IMR-90 (cell line): ENCODE data around the gene ATP2B2. TPM values are rescaled to one million over a fixed set of nuclear protein-coding genes. Genes with fewer than 3 reads are reported as not detected.

Source experiments
- ATAC-seq: fragments of 200-7000 bp; cut with Tn5 transposase; 2 replicates; pipeline ENCODE4 v1.9.1; 2020; ENCODE audit warnings: low read depth, mild to moderate bottlenecking, moderate library complexity
- BruUV-seq: library from RNA; stranded (reverse); fragments of 400-500 nt; replicated peaks from 2 replicates; lab custom pipeline; 2021; lab: Mats Ljungman, UMichigan
- CTCF ChIA-PET: fragments of 300-600 bp; formaldehyde crosslinking; extraction: SDS; loops from one replicate; lab custom pipeline; 2021; ENCODE audit warnings: antibody characterized with exemption; lab: Yijun Ruan, JAX
- POLR2A ChIA-PET: fragments of 300-600 bp; sonication (Branson Sonifier 250); formaldehyde crosslinking; loops from one replicate; lab custom pipeline; 2022; ENCODE audit warnings: antibody characterized with exemption; ENCODE audit not compliant: unreplicated experiment; lab: Charles Lee
- DNase-seq: peaks from one replicate; pipeline ENCODE4 v3.0.0; 2013
- H2AFZ ChIP-seq: replicated peaks from 2 replicates; pipeline ENCODE3; 2013; ENCODE audit warnings: low read length, mild to moderate bottlenecking; ENCODE audit not compliant: poor library complexity
- H2AK5ac ChIP-seq: 2 replicates; pipeline ENCODE4 v1.6.1; 2013; ENCODE audit warnings: low read depth, low read length, inconsistent platforms
- H2AK9ac ChIP-seq: replicated peaks from 2 replicates; pipeline ENCODE3; 2013; ENCODE audit warnings: mild to moderate bottlenecking, low read depth, low read length, moderate library complexity; ENCODE audit not compliant: poor library complexity
- H2BK120ac ChIP-seq: 2 replicates; pipeline ENCODE4 v1.6.1; 2013; ENCODE audit warnings: low read depth, low read length, inconsistent platforms
- H2BK15ac ChIP-seq: 3 replicates; pipeline ENCODE4 v1.6.1; 2013; ENCODE audit warnings: low read depth, low read length, inconsistent platforms
- H2BK20ac ChIP-seq: 2 replicates; pipeline ENCODE4 v1.6.1; 2013; ENCODE audit warnings: low read depth, mild to moderate bottlenecking, inconsistent platforms, low read length, moderate library complexity
- H2BK5ac ChIP-seq: 2 replicates; pipeline ENCODE4 v1.6.1; 2013; ENCODE audit warnings: mild to moderate bottlenecking, low read depth, low read length, inconsistent platforms; ENCODE audit not compliant: poor library complexity, severe bottlenecking
- H3K14ac ChIP-seq: replicated peaks from 2 replicates; pipeline ENCODE4 v1.6.1; 2013; ENCODE audit warnings: low read depth, low read length, inconsistent platforms
- H3K18ac ChIP-seq: 2 replicates; pipeline ENCODE4 v1.6.1; 2013; ENCODE audit warnings: low read depth, low read length, control low read depth
- H3K23ac ChIP-seq: 2 replicates; pipeline ENCODE4 v1.6.1; 2013; ENCODE audit warnings: low read depth, low read length, inconsistent platforms
- H3K27ac ChIP-seq: 2 replicates; pipeline ENCODE4 v1.5.1; 2013; ENCODE audit warnings: mild to moderate bottlenecking, control low read depth, low read length; ENCODE audit not compliant: insufficient read depth
- H3K27me3 ChIP-seq: 2 replicates; pipeline ENCODE4 v1.6.1; 2013; ENCODE audit warnings: low read length; ENCODE audit not compliant: control insufficient read depth, insufficient read depth
- H3K36me3 ChIP-seq: 2 replicates; pipeline ENCODE4 v1.6.1; 2013; ENCODE audit warnings: low read length, mixed read lengths; ENCODE audit not compliant: control insufficient read depth, insufficient read depth
- H3K4ac ChIP-seq: 2 replicates; pipeline ENCODE4 v1.6.1; 2013; ENCODE audit warnings: low read depth, low read length, inconsistent platforms
- H3K4me1 ChIP-seq: 2 replicates; pipeline ENCODE4 v1.6.1; 2013; ENCODE audit warnings: low read length, mixed read lengths; ENCODE audit not compliant: control insufficient read depth, insufficient read depth
- H3K4me2 ChIP-seq: 2 replicates; pipeline ENCODE4 v1.6.1; 2013; ENCODE audit warnings: low read depth, mild to moderate bottlenecking, control low read depth, low read length, moderate library complexity
- H3K4me3 ChIP-seq: 2 replicates; pipeline ENCODE4 v1.5.1; 2013; ENCODE audit warnings: low read depth, mild to moderate bottlenecking, control low read depth, low read length, moderate library complexity; ENCODE audit not compliant: insufficient read depth
- H3K56ac ChIP-seq: 2 replicates; pipeline ENCODE4 v1.6.1; 2013; ENCODE audit warnings: low read length, inconsistent platforms; ENCODE audit not compliant: insufficient read depth; ENCODE audit errors: extremely low read depth
- H3K79me1 ChIP-seq, 2 experiments: 2 replicates each; pipeline ENCODE4 v1.6.1; 2013; ENCODE audit warnings: low read length in 2 of 2, inconsistent platforms in 1 of 2, low read depth in 1 of 2
- H3K9ac ChIP-seq: 2 replicates; pipeline ENCODE4 v1.6.1; 2013; ENCODE audit warnings: low read depth, low read length, control low read depth
- H3K9me1 ChIP-seq: 2 replicates; pipeline ENCODE4 v1.6.1; 2013; ENCODE audit warnings: low read length, inconsistent platforms; ENCODE audit not compliant: insufficient read depth
- H3K9me3 ChIP-seq: 2 replicates; pipeline ENCODE4 v1.6.1; 2013; ENCODE audit warnings: low read length; ENCODE audit not compliant: control insufficient read depth, insufficient read depth
- H4K20me1 ChIP-seq: 2 replicates; pipeline ENCODE4 v1.6.1; 2013; ENCODE audit warnings: low read length, inconsistent platforms; ENCODE audit not compliant: insufficient read depth
- H4K5ac ChIP-seq: 2 replicates; pipeline ENCODE4 v1.6.1; 2013; ENCODE audit warnings: mild to moderate bottlenecking, low read depth, low read length, control low read depth
- H4K8ac ChIP-seq, 2 experiments: 2 replicates each; pipeline ENCODE4 v1.6.1; 2013; ENCODE audit warnings: low read depth in 2 of 2, low read length in 2 of 2, control low read depth in 1 of 2, inconsistent platforms in 1 of 2
- H4K91ac ChIP-seq: 2 replicates; pipeline ENCODE4 v1.6.1; 2013; ENCODE audit warnings: low read depth, low read length, inconsistent platforms; ENCODE audit not compliant: insufficient read depth
- CEBPB ChIP-seq: IDR thresholded peaks from 2 replicates; pipeline ENCODE4 v1.6.1; 2012; ENCODE audit warnings: low read depth, low read length, improper control_type of control experiment
- FOS ChIP-seq: fragments of 150-350 bp; IDR thresholded peaks from 2 replicates; pipeline ENCODE4 v1.6.1; 2016; ENCODE audit warnings: low read depth, low read length
- MAFK ChIP-seq: IDR thresholded peaks from 2 replicates; pipeline ENCODE4 v1.6.1; 2012; ENCODE audit warnings: low read depth, low read length, improper control_type of control experiment
- MXI1 ChIP-seq: IDR thresholded peaks from 2 replicates; pipeline ENCODE4 v1.6.1; 2012; ENCODE audit warnings: low read depth, mild to moderate bottlenecking, low read length, moderate library complexity, borderline replicate concordance
- SMC3 ChIP-seq: fragments of 150-350 bp; IDR thresholded peaks from 2 replicates; pipeline ENCODE4 v1.6.1; 2016; ENCODE audit warnings: low read depth, mild to moderate bottlenecking, antibody characterized with exemption, low read length, moderate library complexity
- WGBS, 2 experiments: methylation state at CpG; one replicate each; pipeline versions ENCODE4 v1.1.5 to v1.1.7; 2013; ENCODE audit warnings: missing lambda C conversion rate in 2 of 2; ENCODE audit not compliant: insufficient read length in 1 of 2; ENCODE audit errors: extremely low coverage in 2 of 2; 5-methylcytosine and 5-hydroxymethylcytosine counted together
- dilution Hi-C: fragments of 300-500 bp; cut with HindIII; formaldehyde crosslinking; loops from one replicate; pipeline ENCODE4 v1.14.3; 2018; ENCODE audit warnings: low sequenced_read_pairs; ENCODE audit not compliant: unreplicated experiment
- in situ Hi-C: fragments of 300-500 bp; cut with MboI; formaldehyde crosslinking; loops from 3 replicates; pipeline ENCODE4 v1.14.3; 2019; ENCODE audit warnings: low sequenced_read_pairs, inconsistent platforms, mixed read lengths
- intact Hi-C: fragments of 100-400 bp; cut with micrococcal nuclease; formaldehyde crosslinking; loops from 2 replicates; pipeline ENCODE4 v1.10.0; 2022
- polyA plus RNA-seq, 3 experiments: library from polyadenylated mRNA; depleted of rRNA; stranded (reverse); fragments of >200 nt; gene quantifications; 2 replicates each; pipeline ENCODE4 v1.2.3, GENCODE V29; 2012; ENCODE audit warnings: low replicate concordance in 1 of 3
- total RNA-seq: library from RNA; depleted of rRNA; stranded (reverse); fragments of >200 nt; gene quantifications from 2 replicates; pipeline ENCODE4 v1.2.3, GENCODE V29; 2012
- TF ChIP-seq, protein P1 (sequence below): fragments of 150-350 bp; IDR thresholded peaks from 2 replicates; pipeline ENCODE4 v1.6.1; 2017; ENCODE audit warnings: mild to moderate bottlenecking, antibody characterized with exemption, low read length, low read depth
- TF ChIP-seq, protein P2 (sequence below): conservative IDR thresholded peaks from 2 replicates; pipeline ENCODE4 v1.5.1; 2012; ENCODE audit warnings: mild to moderate bottlenecking, low read depth, low read length, improper control_type of control experiment

The ATP2B2 gene
- total and polyA plus RNA-seq, 2 of the 4 experiments (the other 2 are of a cell fraction), result under 0.01 to 0.02 TPM

DNA sequence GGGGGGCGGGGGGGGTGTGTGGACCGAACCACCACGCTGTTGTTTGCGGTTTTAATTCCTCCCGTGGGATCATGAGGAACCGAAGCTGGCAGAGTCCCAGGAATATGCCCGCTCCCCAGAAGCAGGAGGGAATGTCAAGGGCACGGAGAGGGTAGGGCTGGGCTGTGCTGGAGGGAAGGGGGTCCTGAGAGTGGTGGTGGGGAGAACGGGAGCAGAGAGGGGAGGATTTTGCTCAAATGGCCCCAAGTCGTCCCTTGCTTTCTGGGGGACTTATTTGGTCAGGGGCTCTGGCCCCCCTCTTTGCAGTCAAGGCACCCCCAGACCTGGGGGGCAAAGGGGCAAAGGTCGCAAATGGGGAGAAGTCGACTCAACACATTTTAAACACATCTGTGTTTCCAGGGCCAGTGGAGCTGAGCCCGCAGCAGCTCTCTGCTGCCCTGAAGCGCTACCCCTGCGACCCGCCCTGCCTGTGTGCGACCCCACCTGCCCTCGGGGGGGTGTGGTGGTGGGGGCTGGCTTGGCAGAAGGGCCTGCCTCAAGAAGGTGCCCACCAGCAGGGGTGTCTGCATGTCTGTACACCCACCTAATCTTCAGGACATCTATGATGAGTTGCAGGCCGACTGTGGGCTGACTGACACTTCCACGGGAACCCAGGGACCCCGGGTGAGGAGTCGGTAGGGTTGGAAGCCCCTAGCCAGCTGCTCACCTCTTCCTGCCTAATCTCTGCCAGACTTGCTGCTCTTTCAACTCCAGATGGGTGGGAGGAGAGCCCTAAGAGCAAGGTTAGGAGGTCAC is 602 bp upstream of the ATP2B2 start:
- POLR2A ChIA-PET, result no interaction called here
- CTCF ChIA-PET, result no interaction called here
- Histone ChIP-seq H2BK15ac (no peak overlapping the region), H4K5ac (no peak overlapping the region), H3K4me2 (no peak overlapping the region), H2AK5ac (no peak overlapping the region), H4K8ac (no peak overlapping the region), H3K4me1 (no peaks in the 10 kb centered on the region), H3K9me3 (no peaks in the 10 kb centered on the region), H3K79me1 (no peaks in the 10 kb centered on the region), H2BK5ac (no peak overlapping the region), H3K27me3 (peaks cover 63% of the 10 kb centered on the region), H3K9me1 (no peaks in the 10 kb centered on the region), H3K9ac (no peak overlapping the region), H2AFZ (no peak overlapping the region), H2BK120ac (no peak overlapping the region), H3K4ac (no peak overlapping the region), H2AK9ac (no peak overlapping the region), H4K91ac (no peak overlapping the region), H4K20me1 (no peaks in the 10 kb centered on the region), H3K14ac (no peak overlapping the region), H2BK20ac (no peak overlapping the region), H3K23ac (no peak overlapping the region), H3K56ac (no peak overlapping the region), H3K18ac (no peak overlapping the region), H3K36me3 (no peaks in the 10 kb centered on the region), H3K27ac (no peak overlapping the region), H3K4me3 (no peak overlapping the region)
- DNase-seq (no peak), ATAC-seq (no peak)
- dilution Hi-C loops, result no loop called here
- TF ChIP-seq, protein P1, sequence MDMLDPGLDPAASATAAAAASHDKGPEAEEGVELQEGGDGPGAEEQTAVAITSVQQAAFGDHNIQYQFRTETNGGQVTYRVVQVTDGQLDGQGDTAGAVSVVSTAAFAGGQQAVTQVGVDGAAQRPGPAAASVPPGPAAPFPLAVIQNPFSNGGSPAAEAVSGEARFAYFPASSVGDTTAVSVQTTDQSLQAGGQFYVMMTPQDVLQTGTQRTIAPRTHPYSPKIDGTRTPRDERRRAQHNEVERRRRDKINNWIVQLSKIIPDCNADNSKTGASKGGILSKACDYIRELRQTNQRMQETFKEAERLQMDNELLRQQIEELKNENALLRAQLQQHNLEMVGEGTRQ, result no peak
- TF ChIP-seq, protein P2, sequence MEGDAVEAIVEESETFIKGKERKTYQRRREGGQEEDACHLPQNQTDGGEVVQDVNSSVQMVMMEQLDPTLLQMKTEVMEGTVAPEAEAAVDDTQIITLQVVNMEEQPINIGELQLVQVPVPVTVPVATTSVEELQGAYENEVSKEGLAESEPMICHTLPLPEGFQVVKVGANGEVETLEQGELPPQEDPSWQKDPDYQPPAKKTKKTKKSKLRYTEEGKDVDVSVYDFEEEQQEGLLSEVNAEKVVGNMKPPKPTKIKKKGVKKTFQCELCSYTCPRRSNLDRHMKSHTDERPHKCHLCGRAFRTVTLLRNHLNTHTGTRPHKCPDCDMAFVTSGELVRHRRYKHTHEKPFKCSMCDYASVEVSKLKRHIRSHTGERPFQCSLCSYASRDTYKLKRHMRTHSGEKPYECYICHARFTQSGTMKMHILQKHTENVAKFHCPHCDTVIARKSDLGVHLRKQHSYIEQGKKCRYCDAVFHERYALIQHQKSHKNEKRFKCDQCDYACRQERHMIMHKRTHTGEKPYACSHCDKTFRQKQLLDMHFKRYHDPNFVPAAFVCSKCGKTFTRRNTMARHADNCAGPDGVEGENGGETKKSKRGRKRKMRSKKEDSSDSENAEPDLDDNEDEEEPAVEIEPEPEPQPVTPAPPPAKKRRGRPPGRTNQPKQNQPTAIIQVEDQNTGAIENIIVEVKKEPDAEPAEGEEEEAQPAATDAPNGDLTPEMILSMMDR, result no peak
- TF ChIP-seq MXI1 (no peak), FOS (no peak), SMC3 (no peak), MAFK (no peak), CEBPB (no peak)
- intact Hi-C loops, result no loop called here
- no TSS peak for BruUV-seq
- in situ Hi-C loops, result no loop called here
- 0% methylated on average over 3 of the region's 22 CpGs; no CpG with 5 or more reads in 1 of the 2 experiments for WGBS, 2 experiments
